HK-2 (cell line): ENCODE measurements around the gene MAGI2.
"Not testable (repeated sequence)": the region's sequence is repeated elsewhere in the genome, so short reads cannot be mapped to it uniquely, and the experiment has no call there.

Source experiments
- DNase-seq: peaks from one replicate; pipeline ENCODE4 v3.0.0-alpha.2; 2018; ENCODE audit not compliant: unreplicated experiment

Gene MAGI2

GRCh38 chr7:78649236-78649635 lies 804.2 kb downstream of the MAGI2 start:
- no peak for DNase-seq

GRCh38 chr7:78642751-78643150 lies 810.7 kb downstream of the MAGI2 start:
- DNase-seq: no peak

GRCh38 chr7:78638364-78638763 lies 815.1 kb downstream of the MAGI2 start:
- no peak for DNase-seq

- no peak for DNase-seq
Observed at GRCh38 chr7:78636727-78637126, 816.7 kb downstream of the MAGI2 start.

- DNase-seq: no peak
Observed at GRCh38 chr7:78635026-78635793, 818.3 kb downstream of the MAGI2 start.

- DNase-seq: no peak
Observed at GRCh38 chr7:78634093-78634492, 819.4 kb downstream of the MAGI2 start.

- peak; percentile 15 for DNase-seq
Observed at GRCh38 chr7:78620920-78621319, 832.5 kb downstream of the MAGI2 start.

- no peak for DNase-seq
Observed at GRCh38 chr7:78616539-78616938, 836.9 kb downstream of the MAGI2 start.

- no peak for DNase-seq
Observed at GRCh38 chr7:78609281-78609680, 844.2 kb downstream of the MAGI2 start.

GRCh38 chr7:78607099-78607498 lies 846.4 kb downstream of the MAGI2 start:
- no peak for DNase-seq

- DNase-seq: no peak
Observed at GRCh38 chr7:78605119-78605518, 848.3 kb downstream of the MAGI2 start.

GRCh38 chr7:78601728-78602127 lies 851.7 kb downstream of the MAGI2 start:
- DNase-seq: no peak

- no peak for DNase-seq
Observed at GRCh38 chr7:78594156-78594555, 859.3 kb downstream of the MAGI2 start.

GRCh38 chr7:78588393-78588792 lies 865.1 kb downstream of the MAGI2 start:
- no peak for DNase-seq

GRCh38 chr7:78587443-78588044 lies 865.9 kb downstream of the MAGI2 start:
- no peak for DNase-seq

GRCh38 chr7:78585980-78586379 lies 867.5 kb downstream of the MAGI2 start:
- no peak for DNase-seq

- DNase-seq: no peak
Observed at GRCh38 chr7:78578686-78579085, 874.8 kb downstream of the MAGI2 start.

- DNase-seq: not testable (repeated sequence)
Observed at GRCh38 chr7:78577174-78577952, 876.1 kb downstream of the MAGI2 start.

- no peak for DNase-seq
Observed at GRCh38 chr7:78576236-78576635, 877.2 kb downstream of the MAGI2 start.

GRCh38 chr7:78571292-78571691 lies 882.2 kb downstream of the MAGI2 start:
- DNase-seq: no peak

- no peak for DNase-seq
Observed at GRCh38 chr7:78568690-78569089, 884.8 kb downstream of the MAGI2 start.

- no peak for DNase-seq
Observed at GRCh38 chr7:78567836-78568235, 885.6 kb downstream of the MAGI2 start.

GRCh38 chr7:78565784-78566183 lies 887.7 kb downstream of the MAGI2 start:
- DNase-seq: no peak
